Kidney capillary endothelial cell (primary cell): ENCODE measurements around the gene BDH1.
"Not testable (repeated sequence)": the region's sequence is repeated elsewhere in the genome, so short reads cannot be mapped to it uniquely, and the experiment has no call there.

Source experiments
- DNase-seq: peaks from one replicate; pipeline ENCODE4 v3.0.0-alpha.2; 2018; ENCODE audit warnings: low spot score

BDH1 gene, protein sequence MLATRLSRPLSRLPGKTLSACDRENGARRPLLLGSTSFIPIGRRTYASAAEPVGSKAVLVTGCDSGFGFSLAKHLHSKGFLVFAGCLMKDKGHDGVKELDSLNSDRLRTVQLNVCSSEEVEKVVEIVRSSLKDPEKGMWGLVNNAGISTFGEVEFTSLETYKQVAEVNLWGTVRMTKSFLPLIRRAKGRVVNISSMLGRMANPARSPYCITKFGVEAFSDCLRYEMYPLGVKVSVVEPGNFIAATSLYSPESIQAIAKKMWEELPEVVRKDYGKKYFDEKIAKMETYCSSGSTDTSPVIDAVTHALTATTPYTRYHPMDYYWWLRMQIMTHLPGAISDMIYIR

DNA sequence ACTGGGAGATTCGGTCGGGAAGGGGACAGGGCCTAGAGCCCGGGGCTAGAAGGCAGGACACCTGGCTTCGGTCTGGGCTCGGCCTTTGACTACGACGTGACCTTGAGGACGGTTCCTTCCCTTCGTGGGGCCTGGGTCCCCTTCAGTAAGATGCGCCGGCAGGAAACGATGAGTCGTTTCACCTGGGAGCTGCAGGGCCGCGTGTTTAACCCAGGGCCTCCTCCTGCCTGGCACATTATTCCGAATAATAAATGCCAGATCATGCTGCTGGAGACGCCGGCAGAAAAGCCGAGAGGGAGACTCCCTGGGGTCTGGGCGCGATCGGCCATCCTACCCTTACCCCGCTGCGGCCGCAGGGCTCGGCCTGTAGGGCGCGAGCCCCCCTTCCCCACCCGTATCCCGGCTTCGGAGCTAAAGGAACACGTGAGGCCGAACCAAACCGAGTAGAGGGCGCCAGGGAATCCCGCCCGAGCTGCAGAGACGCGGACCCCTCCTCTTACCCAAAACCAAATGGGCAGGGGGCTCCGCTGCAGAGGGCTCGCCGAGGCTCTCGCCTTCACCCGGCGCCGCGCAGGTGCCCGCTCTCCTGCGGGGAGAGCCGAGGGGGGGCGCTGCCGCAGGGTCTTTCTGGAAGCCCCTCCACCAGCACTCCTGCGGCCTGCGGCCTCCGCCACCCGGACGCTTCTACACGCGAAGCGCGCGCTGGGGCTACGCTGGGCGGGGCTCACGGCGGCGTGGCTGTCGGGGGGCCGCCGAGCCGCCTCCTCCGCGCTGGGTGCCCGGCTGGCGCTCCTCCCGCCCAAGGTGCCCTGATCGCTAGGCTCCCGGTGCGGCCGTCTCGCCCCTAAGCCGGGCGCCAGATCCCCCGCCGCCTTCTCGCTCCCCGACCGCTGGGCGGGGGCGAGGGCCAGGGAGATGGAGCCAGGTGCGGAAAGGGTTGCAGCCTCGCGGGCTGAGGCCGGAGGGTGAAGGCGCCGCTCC is at the start of gene BDH1:
Gene BDH1 (minus strand): TSS at position 688 of the 981 bp plus-strand sequence. CDS start 9,525 bp downstream, outside the sequence.
- no peak for DNase-seq

DNA sequence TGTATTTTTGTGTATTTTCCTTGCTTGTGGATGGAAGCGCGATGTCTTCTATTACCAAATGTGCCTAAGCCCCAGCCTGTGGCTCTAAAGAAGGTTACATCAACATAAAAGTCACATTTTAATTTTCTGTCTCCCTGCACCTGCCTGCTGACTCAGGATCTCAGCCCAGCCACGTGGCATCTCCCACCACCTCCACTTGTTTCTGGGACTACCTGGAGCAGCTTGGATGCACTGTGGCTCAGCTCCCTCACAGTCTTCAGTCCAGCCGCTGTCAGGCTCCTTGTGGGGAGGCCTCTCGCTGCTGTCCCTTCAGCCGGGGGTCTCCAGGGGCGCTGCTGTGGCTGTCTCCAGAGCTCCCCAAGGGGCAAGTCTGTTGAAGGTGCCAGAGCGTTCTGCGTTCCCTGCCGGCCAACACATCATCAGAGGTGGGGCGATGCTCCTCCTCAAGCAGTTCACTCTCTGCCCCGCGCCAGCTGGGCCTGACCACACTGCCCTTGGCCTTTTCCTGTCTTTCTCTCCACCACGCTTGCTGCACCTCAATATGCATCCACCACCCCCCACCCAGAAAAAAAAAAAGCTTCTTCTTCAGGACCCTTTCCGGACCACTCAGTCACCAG is 47.7 kb upstream of the BDH1 start:
- DNase-seq = no peak

DNA sequence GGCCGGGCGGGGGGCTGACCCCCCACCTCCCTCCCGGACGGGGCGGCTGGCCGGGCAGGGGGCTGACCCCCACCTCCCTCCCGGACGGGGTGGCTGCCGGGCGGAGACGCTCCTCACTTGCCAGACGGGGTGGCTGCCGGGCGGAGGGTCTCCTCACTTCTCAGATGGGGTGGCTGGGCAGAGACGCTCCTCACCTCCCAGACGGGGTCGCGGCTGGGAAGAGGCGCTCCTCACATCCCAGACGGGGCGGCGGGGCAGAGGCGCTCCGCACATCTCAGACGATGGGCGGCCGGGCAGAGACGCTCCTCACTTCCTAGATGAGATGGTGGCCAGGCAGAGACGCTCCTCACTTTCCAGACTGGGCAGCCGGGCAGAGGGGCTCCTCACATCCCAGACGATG is 46.6 kb upstream of the BDH1 start:
- DNase-seq = not testable (repeated sequence)

DNA sequence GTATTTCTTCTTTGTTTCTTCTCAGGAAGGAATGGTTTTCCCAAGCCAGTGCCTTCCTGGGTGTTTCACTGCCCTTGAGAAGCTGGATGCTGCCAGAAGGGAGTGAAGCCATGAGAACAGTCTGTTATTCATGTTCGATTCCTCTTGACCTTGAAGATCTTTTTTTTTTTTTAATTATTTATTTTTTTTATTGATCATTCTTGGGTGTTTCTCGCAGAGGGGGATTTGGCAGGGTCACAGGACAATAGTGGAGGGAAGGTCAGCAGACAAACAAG is 45.7 kb upstream of the BDH1 start:
- DNase-seq = not testable (repeated sequence)

DNA sequence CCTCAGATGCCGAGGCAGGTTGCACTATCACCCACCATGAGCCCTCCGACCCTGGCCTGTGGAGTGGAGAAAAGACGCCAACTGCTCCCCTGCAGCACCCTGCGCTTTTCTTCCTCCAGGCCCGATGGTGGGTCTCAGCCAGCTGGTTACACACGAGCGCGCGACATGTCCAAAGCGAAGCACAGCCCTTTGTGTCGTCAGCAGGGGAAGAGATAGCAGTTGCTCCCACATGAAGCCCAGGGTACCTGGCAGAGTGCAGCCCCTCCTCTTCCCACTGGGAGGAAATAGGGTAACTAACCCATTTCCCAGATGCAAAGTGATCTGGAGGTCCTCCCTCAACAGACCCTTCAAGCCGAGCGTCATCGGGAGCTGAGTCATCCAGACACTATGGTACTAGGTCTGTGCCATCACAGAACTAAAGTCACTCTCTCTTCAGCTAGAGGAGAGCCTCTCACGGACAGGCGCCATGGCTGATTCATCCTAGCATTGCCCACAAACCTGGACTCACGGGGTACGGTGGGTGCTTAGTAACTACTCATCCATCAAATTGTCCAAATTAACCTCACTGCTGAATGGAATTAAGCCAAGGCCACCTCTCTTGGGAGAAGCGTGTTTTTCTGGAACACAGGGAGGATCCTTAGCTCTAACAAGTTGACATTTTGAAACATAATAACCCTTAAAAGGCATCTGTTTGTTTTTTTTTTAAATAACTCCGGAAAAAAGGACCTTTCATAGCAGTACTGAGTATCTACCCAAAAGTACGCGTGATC is 45.2 kb upstream of the BDH1 start:
- DNase-seq = no peak

DNA sequence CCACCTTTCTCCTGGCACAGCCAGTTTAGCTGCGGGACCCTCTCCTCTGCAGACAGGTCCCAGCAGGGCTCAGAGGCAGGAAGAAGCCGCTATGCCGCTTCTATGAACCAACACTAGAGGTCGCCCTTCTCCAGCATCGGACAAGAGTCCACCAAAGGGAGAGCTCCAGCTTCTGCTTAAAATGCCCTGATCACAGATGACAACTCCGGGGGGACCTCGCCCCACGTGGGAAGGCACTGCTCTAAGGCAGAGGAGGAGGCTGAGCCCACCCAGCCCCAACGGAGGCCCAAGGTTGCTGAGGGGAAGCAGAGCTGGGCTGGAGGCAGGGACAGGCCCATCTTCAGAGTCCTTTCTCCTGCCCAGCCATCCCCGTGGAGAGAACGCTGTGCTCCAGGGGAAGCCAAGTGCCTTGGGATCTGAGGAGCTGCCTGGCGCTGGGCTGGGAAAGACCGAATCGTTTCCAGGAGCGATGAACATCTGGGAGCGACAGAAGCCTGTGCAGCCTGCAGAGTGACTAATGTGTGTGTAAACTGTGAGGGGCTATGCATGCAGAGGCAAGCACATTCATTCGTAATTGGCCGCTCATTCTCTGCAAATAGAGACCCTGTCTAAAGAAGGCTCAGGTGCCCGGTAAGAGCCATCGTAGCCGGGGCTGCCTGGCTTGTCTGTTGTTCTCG is 43.5 kb upstream of the BDH1 start:
- peak; percentile 75 for DNase-seq

DNA sequence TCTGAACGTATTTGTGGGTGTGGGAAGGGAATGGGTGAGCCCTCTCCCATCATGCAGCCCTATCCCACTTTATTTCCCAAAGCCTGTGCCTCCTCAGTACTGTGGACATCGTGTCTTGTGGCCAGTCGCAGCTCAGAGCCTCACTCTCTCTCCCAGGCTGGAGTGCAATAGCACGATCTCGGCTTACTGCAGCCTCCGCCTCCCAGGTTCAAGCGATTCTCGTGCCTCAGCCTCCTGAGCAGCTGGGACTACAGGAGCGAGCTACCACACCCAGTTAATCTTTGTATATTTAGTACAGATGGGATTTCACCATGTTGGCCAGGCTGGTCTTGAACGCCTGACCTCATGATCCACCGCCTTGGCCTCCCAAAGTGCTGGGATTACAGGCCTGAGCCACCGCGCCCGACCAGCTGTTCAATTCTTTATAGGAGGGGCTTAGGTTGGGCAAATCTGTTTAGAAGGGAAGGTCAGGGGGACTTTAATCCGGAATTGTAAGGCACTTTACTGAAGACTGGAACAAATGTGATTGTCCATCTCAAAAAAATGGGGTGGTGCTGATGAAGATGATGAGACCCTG is 42.7 kb upstream of the BDH1 start:
- no peak for DNase-seq

DNA sequence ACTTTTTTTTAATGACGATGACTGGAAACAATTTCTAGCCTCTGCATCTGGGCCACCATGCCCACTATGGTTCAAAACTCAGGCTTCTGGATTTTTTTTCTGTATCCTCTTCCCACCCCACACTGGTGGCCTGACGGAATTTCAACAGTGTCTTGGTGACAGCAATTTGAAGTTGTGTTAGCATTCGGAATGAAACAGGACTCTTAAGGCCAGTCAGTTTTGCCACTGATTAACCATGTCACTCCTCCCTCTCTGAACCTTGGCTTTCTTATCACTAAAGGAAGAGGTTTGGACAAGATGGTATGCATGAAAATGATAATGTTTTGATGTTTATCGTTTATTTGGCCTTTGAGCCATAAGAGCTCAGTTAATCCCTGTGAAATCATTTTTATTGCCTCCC is 41.6 kb upstream of the BDH1 start:
- DNase-seq = no peak

DNA sequence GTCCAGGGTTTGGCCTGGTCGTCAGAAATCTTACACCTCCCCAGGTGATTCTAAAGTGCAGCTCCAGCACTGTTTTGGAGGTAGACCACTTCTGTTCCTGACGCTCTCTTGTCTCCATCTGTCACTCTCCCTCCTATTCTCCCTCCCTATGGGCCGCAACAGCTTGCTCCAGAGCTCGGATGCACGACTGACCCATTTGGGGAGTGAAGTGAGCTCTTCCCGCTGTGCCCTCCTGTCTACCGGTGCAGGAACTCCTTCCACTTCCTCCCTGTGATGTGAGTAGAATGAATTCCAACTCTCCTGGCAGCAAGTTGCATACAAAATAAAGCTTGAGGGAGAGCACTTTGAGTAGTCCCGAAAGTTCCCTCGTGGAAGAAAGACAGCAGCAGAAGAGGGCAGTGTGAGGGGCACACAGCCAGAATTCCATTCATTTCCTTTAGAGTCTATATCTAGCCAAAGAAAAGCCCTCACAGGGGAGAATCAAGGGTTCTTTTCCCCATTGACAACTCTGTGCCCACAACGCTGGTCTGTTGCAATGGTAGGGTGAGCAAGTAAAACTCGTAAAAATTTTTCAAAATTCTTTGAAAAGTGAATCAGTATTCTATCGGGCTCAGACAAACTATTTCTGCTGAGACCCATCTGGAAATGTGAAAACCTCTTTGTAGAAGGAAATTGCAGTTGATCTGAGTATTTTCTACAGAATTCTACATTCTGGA is 39.9 kb upstream of the BDH1 start:
- DNase-seq = no peak

DNA sequence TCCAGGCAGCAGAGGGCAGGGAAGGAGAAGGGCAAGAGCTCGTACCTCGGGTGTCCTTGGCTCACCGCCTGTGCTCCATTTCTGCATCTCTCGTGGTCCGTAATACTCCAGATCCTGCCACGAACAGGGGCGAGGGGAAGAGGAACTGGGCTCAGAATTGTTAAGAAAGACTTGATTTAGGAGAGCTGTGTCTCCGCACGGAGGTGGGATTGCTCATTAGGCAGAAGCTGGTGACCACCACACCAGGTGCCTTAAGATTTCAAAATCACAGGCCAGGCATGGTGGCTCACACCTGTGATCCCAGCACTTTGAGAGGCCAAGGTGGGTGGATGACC is 37.2 kb upstream of the BDH1 start:
- no peak for DNase-seq

DNA sequence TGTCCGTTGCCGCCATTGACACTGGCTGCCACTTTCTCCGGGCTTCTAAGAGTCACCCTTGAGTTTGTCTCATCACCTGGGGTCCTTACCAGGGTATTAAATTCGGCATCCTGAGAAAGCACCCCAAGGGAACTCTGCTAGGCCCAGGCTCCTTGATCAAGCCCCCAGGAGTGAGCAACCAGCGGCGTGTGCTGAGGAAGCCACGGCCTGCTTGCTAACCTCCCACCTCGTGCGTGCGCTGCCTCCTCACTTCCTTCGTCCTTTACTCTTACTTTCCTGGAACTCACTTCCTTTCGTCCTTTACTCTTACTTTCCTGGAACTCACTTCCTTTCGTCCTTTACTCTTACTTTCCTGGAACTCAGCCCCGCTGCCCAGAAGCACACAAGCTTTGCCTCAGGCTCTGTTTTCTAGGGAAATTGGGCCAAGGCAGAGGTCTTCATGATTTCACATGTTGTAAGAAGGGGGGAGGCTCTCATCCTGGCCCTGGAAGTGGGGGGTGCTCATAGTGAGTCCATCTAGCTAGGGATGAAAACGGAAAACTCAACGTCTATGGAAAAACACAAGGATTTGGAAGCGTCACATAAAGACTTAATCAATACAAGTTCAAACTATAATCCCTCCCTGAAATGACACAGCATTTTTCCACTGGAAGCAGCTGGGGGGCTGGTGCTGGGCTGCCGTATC is 36.7 kb upstream of the BDH1 start:
- no peak for DNase-seq

DNA sequence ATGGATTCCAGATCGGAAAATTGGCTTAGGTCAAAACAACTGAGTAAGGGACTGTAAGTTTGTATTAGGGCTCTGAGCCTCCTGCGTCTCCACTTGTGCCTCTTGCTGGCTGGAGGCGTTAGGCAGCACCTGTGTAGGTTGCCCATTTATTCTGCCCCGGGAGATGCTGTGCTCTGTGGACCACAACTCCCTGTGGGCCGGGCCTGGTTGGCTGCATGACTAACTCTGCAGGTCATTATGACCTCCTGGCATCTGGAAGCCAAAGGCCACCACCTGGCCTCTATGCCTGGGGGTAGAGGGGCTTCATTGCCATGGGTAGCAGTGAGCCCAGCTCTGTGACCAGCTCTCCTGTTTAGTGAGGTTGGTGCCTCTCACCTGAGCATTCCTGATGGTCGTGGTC is 36.0 kb upstream of the BDH1 start:
- no peak for DNase-seq

DNA sequence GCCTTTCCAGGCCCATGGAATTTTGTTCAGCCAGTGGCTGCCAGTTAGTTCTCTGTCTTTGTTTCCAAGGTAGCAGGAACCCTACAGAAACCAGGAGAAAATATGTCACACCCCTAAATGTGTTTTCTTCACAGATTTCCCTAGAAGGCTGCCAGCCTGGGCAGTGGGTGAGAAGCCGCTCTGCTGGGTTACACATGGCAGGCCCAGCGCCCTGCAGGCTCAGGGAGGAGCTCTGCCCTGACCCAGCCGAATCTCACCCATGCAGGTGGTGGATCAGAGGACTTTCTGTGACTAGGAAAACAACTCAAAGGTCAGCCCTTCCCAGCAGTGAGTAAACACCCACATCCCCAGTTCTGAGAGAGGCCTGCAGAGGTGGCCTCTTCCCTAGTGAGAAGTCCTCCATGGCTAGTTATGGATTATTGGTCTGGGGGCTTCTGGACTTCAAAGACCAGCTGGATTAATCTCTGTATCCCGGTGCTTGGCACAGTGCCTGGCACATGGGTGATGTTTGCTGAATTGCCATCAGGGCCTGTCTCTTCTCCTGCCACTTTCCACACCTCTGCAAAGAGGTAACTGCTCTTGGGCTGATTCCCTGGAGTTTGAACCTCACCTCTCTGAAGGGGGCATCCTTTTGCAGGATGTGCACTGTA is 34.7 kb upstream of the BDH1 start:
- DNase-seq = no peak

DNA sequence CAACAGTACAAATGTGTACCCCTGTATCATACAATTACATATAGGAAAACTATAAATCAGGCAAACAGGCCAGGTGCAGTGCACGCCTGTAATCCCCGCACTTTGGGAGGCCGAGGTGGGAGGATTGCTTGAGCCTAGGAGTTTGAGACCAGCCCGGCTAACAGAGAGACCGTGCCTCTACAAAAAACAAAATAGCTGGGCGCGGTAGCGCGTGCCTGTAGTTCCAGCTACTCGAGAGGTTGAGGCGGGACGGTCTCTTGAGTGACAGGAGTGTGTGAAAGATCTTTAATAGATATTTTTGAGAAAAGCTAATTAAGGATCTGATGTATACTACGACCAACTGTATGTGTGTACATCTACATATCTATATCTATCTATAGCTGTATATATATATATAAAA is 33.8 kb upstream of the BDH1 start:
- DNase-seq = no peak

DNA sequence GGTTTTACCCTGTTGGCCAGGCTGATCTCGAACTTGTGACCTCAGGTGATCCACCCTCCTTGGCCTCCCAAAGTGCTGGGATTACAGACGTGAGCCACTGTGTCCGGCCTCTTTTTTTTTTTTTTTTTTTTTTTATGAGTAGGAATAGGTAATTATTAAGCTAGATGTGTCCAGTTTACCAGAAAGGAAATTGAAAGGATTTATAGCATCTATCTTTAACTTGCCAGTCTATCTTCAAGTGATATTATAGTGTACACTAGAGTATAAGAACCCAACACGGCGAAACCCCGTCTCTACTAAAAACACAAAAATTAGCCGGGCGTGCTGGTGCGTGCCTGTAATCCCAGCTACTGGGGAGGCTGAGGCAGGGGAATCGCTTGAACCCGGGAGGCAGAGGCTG is 31.0 kb upstream of the BDH1 start:
- DNase-seq = not testable (repeated sequence)

DNA sequence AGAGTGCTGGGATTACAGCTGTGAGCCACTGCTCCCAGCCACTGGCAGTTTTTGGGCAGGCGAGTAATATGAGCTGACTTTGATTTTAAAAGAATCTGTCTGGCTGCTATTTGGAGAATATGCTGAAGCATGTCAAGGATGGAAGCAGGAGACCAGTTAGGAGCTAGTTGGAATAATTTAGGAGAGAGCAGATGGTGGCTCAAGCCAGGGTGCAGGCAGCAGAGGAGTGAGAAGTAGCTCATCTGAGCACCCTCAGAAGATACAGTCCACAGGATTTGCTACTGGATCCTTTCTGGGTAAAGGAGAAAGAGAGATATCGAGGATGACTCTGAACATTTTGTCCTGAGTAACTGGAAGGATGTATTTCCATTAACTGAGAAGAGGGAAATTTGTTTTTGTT is 30.4 kb upstream of the BDH1 start:
- no peak for DNase-seq

DNA sequence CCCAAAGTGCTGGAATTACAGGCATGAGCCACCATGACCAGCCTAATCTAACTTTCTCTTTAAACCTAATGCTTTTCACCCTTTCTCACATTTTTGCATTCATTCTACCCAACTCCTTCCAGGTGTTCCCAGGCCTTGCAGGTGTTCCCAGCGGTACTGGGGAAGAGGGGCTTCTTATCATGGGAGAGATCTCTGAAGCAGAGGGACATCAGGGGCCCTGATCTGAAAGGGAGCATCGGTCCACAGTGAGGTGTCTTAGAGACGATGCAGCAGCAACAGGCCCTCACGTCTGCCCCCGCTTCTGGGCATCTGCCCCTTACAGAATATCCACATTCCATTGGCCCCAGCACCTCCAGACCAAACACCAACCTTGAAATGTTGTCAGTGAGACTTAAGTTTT is 29.0 kb upstream of the BDH1 start:
- no peak for DNase-seq

DNA sequence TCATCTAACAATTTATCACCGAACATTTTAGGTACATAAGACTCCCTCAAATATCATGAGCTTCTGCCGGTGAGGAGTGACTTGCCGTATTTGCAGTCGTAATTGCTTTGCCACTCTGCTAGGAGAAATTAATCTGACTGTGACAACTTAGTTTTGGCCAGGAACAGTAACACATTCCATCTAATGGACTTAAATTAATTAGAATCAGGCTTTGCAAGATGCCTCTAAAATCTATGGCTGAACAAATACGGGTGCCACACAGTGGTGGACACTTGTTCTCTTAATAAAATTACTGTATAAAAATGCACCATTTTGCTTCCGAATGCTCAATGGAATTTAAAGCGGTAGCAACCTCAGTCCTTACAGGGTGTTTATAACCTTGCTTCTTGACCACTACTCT is 27.6 kb upstream of the BDH1 start:
- no peak for DNase-seq

DNA sequence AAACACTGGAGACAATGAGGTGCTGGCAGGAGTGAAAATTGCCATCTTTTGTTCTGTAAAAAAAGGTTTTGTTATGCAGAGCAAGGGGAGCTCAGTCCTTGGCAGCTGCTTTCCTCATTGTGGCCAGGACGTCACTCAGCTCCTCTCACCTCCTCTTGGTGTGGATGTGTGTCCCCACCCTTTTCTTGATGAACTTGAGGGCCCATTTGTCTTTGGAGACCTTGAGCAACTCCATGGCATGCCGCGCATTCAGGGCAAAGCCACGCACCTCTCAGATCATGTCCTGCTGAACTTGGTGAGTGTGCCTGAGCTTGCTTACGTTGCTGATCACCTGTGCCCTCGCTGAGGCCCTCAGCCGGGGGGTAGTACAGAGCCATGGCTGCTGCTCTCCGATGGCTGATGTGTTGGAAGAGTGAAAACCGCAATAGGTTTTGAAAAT is 24.5 kb upstream of the BDH1 start:
- DNase-seq = no peak

DNA sequence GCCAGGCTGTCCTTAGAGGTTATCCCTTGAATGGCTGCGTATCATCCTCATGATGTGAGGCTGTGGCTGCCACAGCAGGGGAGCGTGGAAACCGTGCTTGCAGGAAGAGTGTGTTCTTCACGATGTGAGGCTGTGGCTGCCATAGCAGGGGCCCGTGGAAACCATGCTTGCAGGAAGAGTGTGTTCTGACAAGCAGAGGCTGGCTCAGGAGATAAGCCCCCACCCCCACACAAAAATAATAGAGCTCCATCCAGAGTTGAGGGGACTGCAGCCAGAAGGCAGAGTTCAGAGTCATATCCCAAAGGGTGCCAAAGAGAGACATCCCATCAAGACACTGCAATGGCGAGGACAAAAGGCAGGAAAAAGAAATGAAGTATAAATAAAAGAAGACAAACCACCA is 22.6 kb upstream of the BDH1 start:
- DNase-seq = no peak
